GM23338 (cell line): ENCODE data around the gene PBX3. TPM values are rescaled to one million over a fixed set of nuclear protein-coding genes. Genes with fewer than 3 reads are reported as not detected.

Experiments used
- ATAC-seq: fragments of 200-7000 bp; cut with Tn5 transposase; 3 replicates; pipeline ENCODE4 v1.9.1; 2020
- DNase-seq: peaks from one replicate; pipeline ENCODE4 v3.0.0-alpha.2; 2015; ENCODE audit warnings: low spot score
- H2AFZ ChIP-seq: fragments of 200-600 bp; sonication (generic); 2 replicates; pipeline ENCODE4 v1.8.0; 2016; ENCODE audit warnings: antibody characterized with exemption, mild to moderate bottlenecking, moderate library complexity
- H3F3A ChIP-seq: fragments of 200-600 bp; sonication (generic); replicated peaks from 2 replicates; pipeline ENCODE4 v1.8.0; 2017; ENCODE audit warnings: antibody characterized with exemption, mixed run types, low read depth
- H3K27ac ChIP-seq: fragments of 200-600 bp; sonication (generic); 2 replicates; pipeline ENCODE4 v1.6.1; 2016; ENCODE audit warnings: low read depth
- H3K27me3 ChIP-seq: fragments of 200-600 bp; sonication (generic); 2 replicates; pipeline ENCODE4 v1.8.0; 2016; ENCODE audit warnings: mild to moderate bottlenecking, mixed run types, moderate library complexity; ENCODE audit not compliant: insufficient read depth
- H3K36me3 ChIP-seq: fragments of 200-600 bp; sonication (generic); 2 replicates; pipeline ENCODE4 v1.8.0; 2016; ENCODE audit warnings: mild to moderate bottlenecking; ENCODE audit not compliant: insufficient read depth
- H3K4me1 ChIP-seq: fragments of 200-600 bp; sonication (generic); 2 replicates; pipeline ENCODE4 v1.8.0; 2016; ENCODE audit warnings: mild to moderate bottlenecking, moderate library complexity; ENCODE audit not compliant: insufficient read depth
- H3K4me2 ChIP-seq: fragments of 200-600 bp; sonication (generic); 2 replicates; pipeline ENCODE4 v1.7.1; 2017; ENCODE audit warnings: mixed run types
- H3K4me3 ChIP-seq: fragments of 200-600 bp; sonication (generic); 2 replicates; pipeline ENCODE4 v1.6.1; 2016; ENCODE audit warnings: mixed run types
- H3K79me2 ChIP-seq: fragments of 200-600 bp; sonication (generic); replicated peaks from 2 replicates; pipeline ENCODE4 v1.8.0; 2017; ENCODE audit warnings: mild to moderate bottlenecking; ENCODE audit not compliant: insufficient read depth
- H3K9me2 ChIP-seq: fragments of 200-600 bp; sonication (generic); 2 replicates; pipeline ENCODE4 v1.8.0; 2017; ENCODE audit not compliant: insufficient read depth
- H4K20me1 ChIP-seq: fragments of 200-600 bp; sonication (generic); replicated peaks from 2 replicates; pipeline ENCODE4 v1.8.0; 2017; ENCODE audit warnings: mild to moderate bottlenecking; ENCODE audit not compliant: insufficient read depth
- H3K27ac Mint-ChIP-seq: 2 replicates; pipeline ENCODE4 v1.8.0; 2020; ENCODE audit warnings: inconsistent platforms, mild to moderate bottlenecking, moderate library complexity, mixed read lengths
- H3K27me3 Mint-ChIP-seq: 3 replicates; pipeline ENCODE4 v1.8.0; 2022; ENCODE audit warnings: low read depth, mild to moderate bottlenecking, moderate library complexity, mixed read lengths, inconsistent platforms; ENCODE audit not compliant: insufficient read depth, poor library complexity
- H3K36me3 Mint-ChIP-seq: 3 replicates; pipeline ENCODE4 v1.8.0; 2021; ENCODE audit warnings: low read depth, mild to moderate bottlenecking, inconsistent platforms, moderate library complexity, mixed read lengths
- H3K4me1 Mint-ChIP-seq: 3 replicates; pipeline ENCODE4 v1.8.0; 2020; ENCODE audit warnings: mild to moderate bottlenecking, inconsistent platforms, mixed read lengths
- H3K4me3 Mint-ChIP-seq: 3 replicates; pipeline ENCODE4 v1.8.0; 2021; ENCODE audit warnings: moderate library complexity, mild to moderate bottlenecking, inconsistent platforms, mixed read lengths
- H3K9me3 Mint-ChIP-seq: 3 replicates; pipeline ENCODE4 v1.8.0; 2020; ENCODE audit warnings: moderate library complexity, mild to moderate bottlenecking, inconsistent platforms, mixed read lengths
- CREB1 ChIP-seq: fragments of 250-450 bp; sonication (Bioruptor Pico); IDR thresholded peaks from 2 replicates; pipeline ENCODE4 v1.5.0; 2020; ENCODE audit warnings: low read depth, mild to moderate bottlenecking, moderate library complexity
- CTCF ChIP-seq, 2 experiments: fragments of 200-600 bp in 1 of 2; sonication (generic) in 1 of 2; conservative IDR thresholded peaks; 2 replicates each; pipeline versions ENCODE4 v1.5.1 to v1.6.1; 2016 to 2017; ENCODE audit warnings: antibody characterized with exemption in 2 of 2, low read depth in 2 of 2, mild to moderate bottlenecking in 2 of 2, moderate library complexity in 1 of 2
- ETS1 ChIP-seq: IDR thresholded peaks from 2 replicates; pipeline ENCODE4 v1.6.1; 2016; ENCODE audit warnings: antibody characterized with exemption
- EZH2 ChIP-seq: fragments of 200-600 bp; sonication (generic); IDR thresholded peaks from one replicate; pipeline ENCODE4 v1.8.0; 2017; ENCODE audit warnings: antibody characterized with exemption, mild to moderate bottlenecking, low read depth; ENCODE audit not compliant: unreplicated experiment
- EZH2phosphoT487 ChIP-seq: fragments of 200-600 bp; sonication (generic); IDR thresholded peaks from one replicate; pipeline ENCODE4 v1.8.1; 2018; ENCODE audit warnings: antibody characterized with exemption; ENCODE audit not compliant: unreplicated experiment
- JUNB ChIP-seq: IDR thresholded peaks from one replicate; pipeline ENCODE4 v1.6.1; 2016; ENCODE audit warnings: antibody characterized with exemption; ENCODE audit not compliant: unreplicated experiment
- NANOG ChIP-seq: IDR thresholded peaks from 2 replicates; pipeline ENCODE4 v1.6.1; 2016; ENCODE audit warnings: antibody characterized with exemption, borderline replicate concordance
- POLR2AphosphoS5 ChIP-seq: IDR thresholded peaks from 2 replicates; pipeline ENCODE4 v1.6.1; 2016; ENCODE audit warnings: antibody characterized with exemption, low read depth
- REST ChIP-seq: IDR thresholded peaks from one replicate; pipeline ENCODE4 v1.6.1; 2018; ENCODE audit warnings: antibody characterized with exemption; ENCODE audit not compliant: unreplicated experiment
- STAT1 ChIP-seq: IDR thresholded peaks from one replicate; pipeline ENCODE4 v1.6.1; 2016; ENCODE audit warnings: antibody characterized with exemption; ENCODE audit not compliant: unreplicated experiment
- ZNF114 ChIP-seq: fragments of 250-450 bp; sonication (Bioruptor Pico); IDR thresholded peaks from 2 replicates; pipeline ENCODE4 v1.5.0; 2020; ENCODE audit warnings: mild to moderate bottlenecking, moderate library complexity
- ZNF331 ChIP-seq: fragments of 250-450 bp; sonication (Bioruptor Pico); IDR thresholded peaks from 2 replicates; pipeline ENCODE4 v1.5.0; 2020; ENCODE audit warnings: low read depth, mild to moderate bottlenecking, moderate library complexity
- ZNF462 ChIP-seq: fragments of 250-450 bp; sonication (Bioruptor Pico); IDR thresholded peaks from 2 replicates; pipeline ENCODE4 v1.5.0; 2020; ENCODE audit warnings: mild to moderate bottlenecking, moderate library complexity
- polyA plus RNA-seq: library from polyadenylated mRNA; unstranded; fragments of >200 nt; fragmentation: Nextera tagmentation; extraction: Ambion mirVana; gene quantifications from 2 replicates; pipeline ENCODE4 v1.2.1, GENCODE V29; 2016
- total RNA-seq: library from RNA; depleted of rRNA; stranded (reverse); fragments of >200 nt; shearing (Covaris generic); gene quantifications from 2 replicates; pipeline ENCODE4 v1.2.3, GENCODE V29; 2014

PBX3 gene
- total and polyA plus RNA-seq, 2 experiments from 2014 or later: 28.9 to 50.5 TPM

- Histone ChIP-seq H3K4me1 (no peaks in the 10 kb centered on the region), H3F3A (no peaks in the 10 kb centered on the region), H3K36me3 (no peaks in the 10 kb centered on the region), H3K4me3 (no peak overlapping the region), H2AFZ (no peak overlapping the region), H4K20me1 (no peaks in the 10 kb centered on the region), H3K27ac (no peak overlapping the region), H3K27me3 (no peaks in the 10 kb centered on the region), H3K4me2 (no peak overlapping the region), H3K79me2 (no peaks in the 10 kb centered on the region), H3K9me2 (peaks cover 4% of the 10 kb centered on the region; the same call in 1 of the 2 replicates)
- TF ChIP-seq POLR2AphosphoS5 (no peak), EZH2phosphoT487 (no peak), NANOG (no peak), ETS1 (no peak), STAT1 (no peak), ZNF331 (CRISPR knock-in tag) (no peak), ZNF114 (CRISPR knock-in tag) (no peak), CTCF (conservative IDR thresholded peaks at IDR 0.05; ENCODE audit: low read depth in 2 of 2) (no peak), JUNB (no peak), EZH2 (no peak), CREB1 (CRISPR knock-in tag) (no peak), REST (no peak), ZNF462 (no peak)
- H3K4me1 Mint-ChIP-seq: peaks cover 2% of the 10 kb centered on the region; the same call in 1 of the 3 replicates
- H3K4me3 Mint-ChIP-seq: no peak overlapping the region
- H3K36me3 Mint-ChIP-seq: no peaks in the 10 kb centered on the region
- no peak overlapping the region for H3K27ac Mint-ChIP-seq
- DNase-seq (no peak), ATAC-seq (no peak)
- no peaks in the 10 kb centered on the region for H3K9me3 Mint-ChIP-seq
- peaks cover 6% of the 10 kb centered on the region for H3K27me3 Mint-ChIP-seq
Observed at GRCh38 chr9:125989524-125990180, 242.5 kb downstream of the PBX3 start.
